ENCODE data around the gene SLC32A1. TPM values are rescaled to one million over a fixed set of nuclear protein-coding genes. Genes with fewer than 3 reads are reported as not detected.
A peak's percentile ranks its signal among the peaks of the same experiment; 100 is the strongest.

Gene SLC32A1
- total RNA-seq, 1 experiment from 2014 or later = 0.24 TPM

- Histone ChIP-seq H2BK15ac (ENCODE audit: low read depth, low read length) (no peak overlapping the region), H3K79me1 (ENCODE audit: insufficient read depth, low read depth, low read length, poor library complexity, severe bottlenecking) (no peaks in the 10 kb centered on the region), H4K8ac (replicated peaks; ENCODE audit: insufficient read length, low read depth, low read length) (no peak overlapping the region), H3T11ph (ENCODE audit: low read length) (no peak overlapping the region), H2BK20ac (ENCODE audit: low read depth, low read length, poor library complexity, severe bottlenecking) (no peak overlapping the region), H2BK12ac (ENCODE audit: insufficient read length, low read depth, low read length) (no peak overlapping the region), H2AK5ac (ENCODE audit: insufficient read length, low read length) (no peak overlapping the region), H2BK120ac (ENCODE audit: low read depth, low read length, poor library complexity, severe bottlenecking) (no peak overlapping the region), H3K18ac (ENCODE audit: insufficient read length, low read depth, low read length) (no peak overlapping the region), H3K79me2 (ENCODE audit: insufficient read depth, low read length) (no peaks in the 10 kb centered on the region), H4K5ac (ENCODE audit: insufficient read length, low read depth, low read length) (no peak overlapping the region), H3K4me2 (ENCODE audit: insufficient read depth, insufficient read length, low read length) (peak overlapping the region; percentile 93), H3K4me1 (ENCODE audit: insufficient read depth, low read length) (no peaks in the 10 kb centered on the region; the same call in 1 of the 2 replicates), H3K23ac (ENCODE audit: insufficient read length, low read depth, low read length) (no peak overlapping the region), H3K23me2 (ENCODE audit: insufficient read length, low read depth, low read length, poor library complexity, severe bottlenecking) (peaks cover 2% of the 10 kb centered on the region), H3K27ac (ENCODE audit: insufficient read length, low read depth, low read length) (no peak overlapping the region), H3K9me3 (ENCODE audit: control insufficient read depth, low read depth, low read length) (no peaks in the 10 kb centered on the region), H4K91ac (ENCODE audit: insufficient read length, low read depth, low read length) (no peak overlapping the region), H3K56ac (ENCODE audit: insufficient read length, low read depth, low read length) (no peak overlapping the region), H2BK5ac (ENCODE audit: insufficient read length, low read length) (no peak overlapping the region), H3K14ac (ENCODE audit: insufficient read depth, low read length) (no peak overlapping the region), H4K20me1 (ENCODE audit: control insufficient read depth, insufficient read depth, insufficient read length) (no peaks in the 10 kb centered on the region), H3K4ac (ENCODE audit: low read depth, low read length) (no peak overlapping the region), H3K9ac (ENCODE audit: extremely low read depth, insufficient read length, low read length) (no peak overlapping the region), H2AFZ (ENCODE audit: low read length) (peak overlapping the region; percentile 95), H3K27me3 (ENCODE audit: insufficient read depth, low read length) (no peaks in the 10 kb centered on the region; the same call in 1 of the 2 replicates)
- H3K27ac Mint-ChIP-seq = no peak overlapping the region
- no peaks in the 10 kb centered on the region for H3K9me3 Mint-ChIP-seq
- H3K36me3 Mint-ChIP-seq (ENCODE audit: insufficient read depth in 1 of 3, low read depth in 3 of 3) = peaks cover 2 to 17% (median 11%) of the 10 kb centered on the region in 3 experiments; a peak in 6 of 7 replicates
- H3K27me3 Mint-ChIP-seq (ENCODE audit: low read depth) = peaks cover 42% of the 10 kb centered on the region
- H3K4me1 Mint-ChIP-seq = peaks cover 15 to 16% of the 10 kb centered on the region in 2 experiments
- no peak for TF ChIP-seq CTCF (conservative IDR thresholded peaks at IDR 0.05)
- no peak for DNase-seq
- H3K4me3 Mint-ChIP-seq = peak overlapping the region; percentile 96 to 98
- WGBS (ENCODE audit: extremely low coverage, insufficient read length, low lambda C conversion rate) = no CpG with 5 or more reads among the region's 39 CpGs
Observed at GRCh38 chr20:38747495-38748096, 23.3 kb downstream of the SLC32A1 start.

Data from H9 (cell line).